ENCODE data around the gene SIDT2.

Gene SIDT2

DNA sequence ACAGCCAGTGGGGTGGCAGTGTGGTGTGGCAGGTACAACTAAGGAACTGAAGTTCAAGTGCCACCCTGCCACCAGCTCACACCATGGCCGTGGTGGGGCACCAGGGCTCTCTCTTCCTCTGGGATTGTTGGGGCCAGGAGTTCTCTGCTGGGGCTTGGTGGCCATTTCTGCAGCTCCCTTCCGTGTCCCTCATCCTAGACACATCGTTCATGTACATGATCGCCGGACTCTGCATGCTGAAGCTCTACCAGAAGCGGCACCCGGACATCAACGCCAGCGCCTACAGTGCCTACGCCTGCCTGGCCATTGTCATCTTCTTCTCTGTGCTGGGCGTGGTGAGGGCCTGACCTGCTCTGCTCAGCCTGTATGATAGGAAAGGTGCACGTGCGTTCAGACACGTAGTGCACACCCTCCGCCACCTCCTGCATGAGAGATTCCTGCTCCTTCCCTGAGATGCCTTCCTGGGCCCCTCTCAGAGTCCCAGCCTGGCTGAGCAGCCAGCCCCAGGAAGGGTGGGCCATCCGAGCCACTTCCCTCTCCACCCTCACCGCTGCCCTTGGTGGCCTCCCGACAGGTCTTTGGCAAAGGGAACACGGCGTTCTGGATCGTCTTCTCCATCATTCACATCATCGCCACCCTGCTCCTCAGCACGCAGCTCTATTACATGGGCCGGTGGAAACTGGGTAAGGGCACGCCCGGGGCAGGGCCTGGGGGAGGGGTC is 13.3 kb downstream of the SIDT2 start:
- peaks cover 88% of the 10 kb centered on the region for H3K36me3 Mint-ChIP-seq
- no peaks in the 10 kb centered on the region for H3K9me3 Mint-ChIP-seq
- no peaks in the 10 kb centered on the region for H3K27me3 Mint-ChIP-seq
- no peak overlapping the region for H3K4me3 Mint-ChIP-seq
- peak overlapping the region; percentile 87 for H3K27ac Mint-ChIP-seq
- peaks cover 52% of the 10 kb centered on the region for H3K4me1 Mint-ChIP-seq
- no peak for ATAC-seq

DNA sequence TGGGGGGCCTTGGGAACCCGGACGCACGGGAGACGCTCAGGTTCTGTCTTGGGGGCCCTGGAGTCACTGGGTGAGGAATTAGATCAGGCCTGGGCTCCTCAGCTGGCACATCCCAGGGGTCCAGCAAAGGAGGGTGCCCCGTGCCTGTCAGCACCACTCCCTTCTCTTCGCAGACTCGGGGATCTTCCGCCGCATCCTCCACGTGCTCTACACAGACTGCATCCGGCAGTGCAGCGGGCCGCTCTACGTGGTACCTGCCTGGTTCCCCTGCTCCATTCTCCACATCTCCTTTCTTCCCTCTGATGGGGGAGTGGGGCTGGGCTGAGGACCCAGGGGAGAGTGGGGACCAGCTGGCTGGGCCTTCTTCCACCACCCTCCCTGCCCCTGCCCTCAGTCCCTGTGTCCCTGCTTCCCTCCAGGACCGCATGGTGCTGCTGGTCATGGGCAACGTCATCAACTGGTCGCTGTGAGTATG is 13.9 kb downstream of the SIDT2 start:
- peaks cover 85% of the 10 kb centered on the region for H3K36me3 Mint-ChIP-seq
- peak overlapping the region; percentile 87 for H3K27ac Mint-ChIP-seq
- ATAC-seq, result no peak
- no peaks in the 10 kb centered on the region for H3K9me3 Mint-ChIP-seq
- no peak overlapping the region for H3K4me3 Mint-ChIP-seq
- peaks cover 48% of the 10 kb centered on the region for H3K4me1 Mint-ChIP-seq
- H3K27me3 Mint-ChIP-seq, result no peaks in the 10 kb centered on the region

DNA sequence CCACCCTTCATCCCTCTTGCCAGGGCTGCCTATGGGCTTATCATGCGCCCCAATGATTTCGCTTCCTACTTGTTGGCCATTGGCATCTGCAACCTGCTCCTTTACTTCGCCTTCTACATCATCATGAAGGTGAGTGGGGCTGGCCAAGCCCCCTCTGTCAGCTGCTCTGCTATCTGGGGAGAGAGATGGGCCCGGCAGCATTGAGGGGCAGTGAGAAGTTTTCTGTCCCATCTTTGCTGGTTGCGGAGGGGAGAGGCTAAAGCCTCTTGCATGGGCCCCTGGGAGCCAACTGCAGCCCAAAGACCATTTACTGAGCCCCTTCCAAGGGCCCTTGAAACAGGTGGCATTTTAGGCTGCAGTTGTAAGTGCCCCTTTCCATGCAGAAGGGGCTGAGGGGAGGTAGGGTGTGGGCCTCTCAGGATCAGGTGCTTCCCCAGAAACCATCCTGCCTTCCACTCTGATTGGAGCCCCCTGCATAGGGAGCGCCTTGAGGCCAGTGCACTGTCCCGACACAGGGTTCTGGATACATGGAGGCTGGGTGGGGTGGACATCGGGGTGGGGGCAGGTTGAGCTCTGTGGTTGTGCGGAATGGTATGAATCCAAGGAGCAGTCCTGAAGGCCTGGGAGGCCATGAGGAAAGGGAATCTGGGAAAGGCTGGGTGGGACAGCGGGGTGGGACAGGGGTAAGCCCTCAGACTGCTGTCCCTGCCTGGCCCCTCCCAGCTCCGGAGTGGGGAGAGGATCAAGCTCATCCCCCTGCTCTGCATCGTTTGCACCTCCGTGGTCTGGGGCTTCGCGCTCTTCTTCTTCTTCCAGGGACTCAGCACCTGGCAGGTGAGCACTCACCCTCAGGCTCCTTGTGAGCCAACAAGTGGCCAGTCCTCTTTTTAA is 14.8 kb downstream of the SIDT2 start:
- Mint-ChIP-seq H3K4me3 (no peak overlapping the region), H3K4me1 (peaks cover 47% of the 10 kb centered on the region), H3K27ac (peak overlapping the region; percentile 87), H3K36me3 (peaks cover 80% of the 10 kb centered on the region), H3K27me3 (no peaks in the 10 kb centered on the region), H3K9me3 (no peaks in the 10 kb centered on the region)
- ATAC-seq, result no peak

DNA sequence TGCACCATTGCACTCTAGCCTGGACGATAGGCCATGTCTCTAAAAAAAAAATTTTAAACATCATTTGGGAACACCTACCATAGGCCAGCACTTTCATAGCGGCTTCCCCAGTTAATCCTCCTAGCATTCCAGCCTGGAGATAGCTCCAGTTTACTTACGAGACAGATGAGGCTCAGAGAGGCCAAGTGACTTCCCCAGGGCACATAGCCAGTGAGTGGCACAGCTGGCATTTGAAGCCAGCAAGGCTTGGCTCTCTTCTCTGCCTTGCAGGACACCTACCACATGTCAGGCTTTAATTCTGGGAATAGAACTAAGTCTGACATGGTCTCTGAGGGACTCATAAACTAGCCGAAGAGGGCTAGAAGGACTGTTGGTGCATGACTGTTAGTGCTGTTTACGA is 15.7 kb downstream of the SIDT2 start:
- Mint-ChIP-seq H3K27ac (peak overlapping the region; percentile 16), H3K36me3 (peaks cover 71% of the 10 kb centered on the region), H3K4me1 (peaks cover 42% of the 10 kb centered on the region), H3K9me3 (no peaks in the 10 kb centered on the region), H3K4me3 (no peak overlapping the region), H3K27me3 (no peaks in the 10 kb centered on the region)
- ATAC-seq, result no peak

DNA sequence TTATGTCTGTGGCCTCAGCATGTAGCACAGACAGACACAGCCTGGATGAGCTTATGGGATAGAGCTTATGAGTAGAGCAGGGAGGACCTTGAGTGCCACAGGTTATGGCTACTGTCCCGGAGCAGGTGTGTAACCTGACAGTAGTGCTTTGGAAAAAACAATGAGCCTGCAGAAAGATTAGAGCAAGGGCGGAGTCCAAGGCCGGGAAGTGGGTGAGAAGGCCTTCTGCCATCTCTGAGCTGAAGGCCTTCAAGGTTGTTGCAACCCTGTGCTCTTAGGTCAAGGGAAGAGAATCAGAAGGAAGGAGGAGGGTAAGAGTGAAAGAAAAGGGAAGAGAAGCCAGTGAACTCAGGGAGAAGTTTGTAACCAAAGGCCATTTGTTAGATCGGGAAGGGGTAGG is 16.7 kb downstream of the SIDT2 start:
- no peaks in the 10 kb centered on the region for H3K9me3 Mint-ChIP-seq
- peaks cover 62% of the 10 kb centered on the region for H3K36me3 Mint-ChIP-seq
- ATAC-seq, result no peak
- H3K27me3 Mint-ChIP-seq, result no peaks in the 10 kb centered on the region
- H3K27ac Mint-ChIP-seq, result peak overlapping the region; percentile 16
- peaks cover 32% of the 10 kb centered on the region for H3K4me1 Mint-ChIP-seq
- H3K4me3 Mint-ChIP-seq, result no peak overlapping the region

DNA sequence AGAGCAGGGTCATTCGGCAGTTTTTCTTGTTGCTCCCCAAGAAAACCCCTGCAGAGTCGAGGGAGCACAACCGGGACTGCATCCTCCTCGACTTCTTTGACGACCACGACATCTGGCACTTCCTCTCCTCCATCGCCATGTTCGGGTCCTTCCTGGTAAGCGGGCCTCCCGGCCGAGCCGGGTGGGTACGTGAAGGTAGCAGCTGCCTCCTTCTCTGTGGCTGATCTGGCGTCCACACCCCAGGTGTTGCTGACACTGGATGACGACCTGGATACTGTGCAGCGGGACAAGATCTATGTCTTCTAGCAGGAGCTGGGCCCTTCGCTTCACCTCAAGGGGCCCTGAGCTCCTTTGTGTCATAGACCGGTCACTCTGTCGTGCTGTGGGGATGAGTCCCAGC is 17.2 kb downstream of the SIDT2 start:
- H3K4me1 Mint-ChIP-seq, result peaks cover 32% of the 10 kb centered on the region
- no peak overlapping the region for H3K4me3 Mint-ChIP-seq
- no peaks in the 10 kb centered on the region for H3K9me3 Mint-ChIP-seq
- H3K36me3 Mint-ChIP-seq, result peaks cover 57% of the 10 kb centered on the region
- H3K27me3 Mint-ChIP-seq, result no peaks in the 10 kb centered on the region
- H3K27ac Mint-ChIP-seq, result peak overlapping the region; percentile 16
- ATAC-seq, result no peak

DNA sequence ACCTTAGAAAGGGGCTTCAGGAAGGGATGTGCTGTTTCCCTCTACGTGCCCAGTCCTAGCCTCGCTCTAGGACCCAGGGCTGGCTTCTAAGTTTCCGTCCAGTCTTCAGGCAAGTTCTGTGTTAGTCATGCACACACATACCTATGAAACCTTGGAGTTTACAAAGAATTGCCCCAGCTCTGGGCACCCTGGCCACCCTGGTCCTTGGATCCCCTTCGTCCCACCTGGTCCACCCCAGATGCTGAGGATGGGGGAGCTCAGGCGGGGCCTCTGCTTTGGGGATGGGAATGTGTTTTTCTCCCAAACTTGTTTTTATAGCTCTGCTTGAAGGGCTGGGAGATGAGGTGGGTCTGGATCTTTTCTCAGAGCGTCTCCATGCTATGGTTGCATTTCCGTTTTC is 18.5 kb downstream of the SIDT2 start:
- Mint-ChIP-seq H3K27me3 (no peaks in the 10 kb centered on the region), H3K4me1 (peaks cover 34% of the 10 kb centered on the region), H3K4me3 (no peak overlapping the region), H3K9me3 (no peaks in the 10 kb centered on the region), H3K27ac (no peak overlapping the region), H3K36me3 (peaks cover 48% of the 10 kb centered on the region)
- ATAC-seq, result no peak

DNA sequence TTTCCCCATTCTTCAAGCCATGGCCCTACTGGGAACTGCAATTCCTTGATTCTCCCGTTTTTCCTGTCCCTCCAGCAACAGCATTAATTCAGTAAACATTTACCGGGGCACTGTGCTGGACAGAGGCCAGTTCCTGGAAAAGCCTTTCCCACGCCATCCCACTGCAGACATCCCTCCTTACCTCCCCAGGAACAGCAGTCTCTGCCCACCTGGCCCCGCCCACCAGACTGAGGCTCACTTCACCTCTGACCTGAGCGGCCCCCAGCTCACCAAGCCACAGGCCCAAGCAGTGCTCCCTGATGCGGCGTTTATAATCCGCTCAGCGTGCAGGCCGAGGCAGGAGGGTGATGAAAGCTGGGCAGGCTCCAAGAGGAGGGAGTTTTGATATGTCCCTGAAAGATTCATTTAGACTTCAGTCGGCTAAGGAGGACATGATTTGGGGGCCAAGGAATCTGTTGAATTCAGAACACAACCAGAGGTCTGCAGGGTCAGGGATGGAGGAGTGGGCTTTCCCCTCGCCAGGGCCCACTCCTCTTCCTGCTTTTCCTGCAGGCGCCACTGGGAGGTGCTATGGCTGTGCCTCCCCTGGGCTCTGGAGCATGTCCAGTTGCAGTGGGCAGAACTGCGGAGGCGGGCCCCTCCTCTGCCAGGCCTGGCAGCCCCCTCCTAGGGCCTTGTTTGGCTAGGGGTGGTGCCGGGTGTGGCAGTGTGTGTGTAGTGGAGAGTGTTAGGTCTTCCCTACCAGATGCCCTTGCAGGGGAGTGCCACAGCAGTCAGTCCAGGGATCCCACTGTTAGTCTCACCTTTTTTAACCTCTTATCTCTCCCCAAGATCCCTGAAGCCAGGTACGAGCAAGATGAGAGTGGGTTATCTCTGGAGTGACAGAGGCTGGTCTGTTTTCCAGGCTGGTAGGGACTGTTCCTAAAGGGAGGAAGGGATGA is 19.2 kb downstream of the SIDT2 start:
- Mint-ChIP-seq H3K4me1 (peaks cover 31% of the 10 kb centered on the region), H3K27me3 (no peaks in the 10 kb centered on the region), H3K4me3 (no peak overlapping the region), H3K9me3 (no peaks in the 10 kb centered on the region), H3K36me3 (peaks cover 42% of the 10 kb centered on the region), H3K27ac (peak overlapping the region; percentile 4)
- no peak for ATAC-seq

DNA sequence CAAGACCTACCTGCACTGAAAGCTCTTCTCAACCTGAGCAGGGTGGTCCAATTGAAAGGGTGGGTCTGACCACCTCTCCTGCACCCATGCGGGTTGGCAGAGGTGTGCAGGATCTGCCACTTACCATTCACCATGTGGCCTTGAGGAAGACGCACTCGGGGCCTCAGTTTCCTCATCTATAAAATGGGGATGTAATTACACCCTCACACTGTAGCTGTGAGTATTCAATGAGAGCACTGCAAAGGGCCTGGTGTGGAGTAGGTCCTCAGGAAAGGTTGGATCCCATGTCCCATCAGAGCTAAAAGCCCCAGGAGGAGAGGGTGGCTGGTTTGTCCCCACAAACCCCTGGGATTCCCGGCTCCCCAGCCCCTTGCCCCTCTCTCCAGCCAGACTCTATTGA is 20.1 kb downstream of the SIDT2 start:
- Mint-ChIP-seq H3K4me3 (no peak overlapping the region), H3K27me3 (no peaks in the 10 kb centered on the region), H3K36me3 (peaks cover 44% of the 10 kb centered on the region)

DNA sequence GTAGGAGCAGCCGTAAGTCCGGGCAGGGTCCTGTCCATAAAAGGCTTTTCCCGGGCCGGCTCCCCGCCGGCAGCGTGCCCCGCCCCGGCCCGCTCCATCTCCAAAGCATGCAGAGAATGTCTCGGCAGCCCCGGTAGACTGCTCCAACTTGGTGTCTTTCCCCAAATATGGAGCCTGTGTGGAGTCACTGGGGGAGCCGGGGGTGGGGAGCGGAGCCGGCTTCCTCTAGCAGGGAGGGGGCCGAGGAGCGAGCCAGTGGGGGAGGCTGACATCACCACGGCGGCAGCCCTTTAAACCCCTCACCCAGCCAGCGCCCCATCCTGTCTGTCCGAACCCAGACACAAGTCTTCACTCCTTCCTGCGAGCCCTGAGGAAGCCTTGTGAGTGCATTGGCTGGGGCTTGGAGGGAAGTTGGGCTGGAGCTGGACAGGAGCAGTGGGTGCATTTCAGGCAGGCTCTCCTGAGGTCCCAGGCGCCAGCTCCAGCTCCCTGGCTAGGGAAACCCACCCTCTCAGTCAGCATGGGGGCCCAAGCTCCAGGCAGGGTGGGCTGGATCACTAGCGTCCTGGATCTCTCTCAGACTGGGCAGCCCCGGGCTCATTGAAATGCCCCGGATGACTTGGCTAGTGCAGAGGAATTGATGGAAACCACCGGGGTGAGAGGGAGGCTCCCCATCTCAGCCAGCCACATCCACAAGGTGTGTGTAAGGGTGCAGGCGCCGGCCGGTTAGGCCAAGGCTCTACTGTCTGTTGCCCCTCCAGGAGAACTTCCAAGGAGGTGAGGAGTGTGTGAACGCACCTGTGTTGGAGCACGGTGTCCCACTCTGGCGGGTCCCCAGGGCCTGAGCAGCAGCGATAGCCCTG is 20.7 kb downstream of the SIDT2 start, which contains the start of gene TAGLN:
TSS of gene TAGLN (plus strand) at position 318 of the 863 bp plus-strand sequence. CDS start 3,644 bp downstream, outside the sequence.
- ATAC-seq, result no peak
- peak within 1 kb of the TSS; percentile 28 for H3K27ac Mint-ChIP-seq
- H3K4me3 Mint-ChIP-seq, result no peak within 1 kb of the TSS
- H3K9me3 Mint-ChIP-seq, result no peaks in the 10 kb centered on the region
- H3K36me3 Mint-ChIP-seq, result peaks cover 49% of the 10 kb centered on the region
- peaks cover 37% of the 10 kb centered on the region for H3K4me1 Mint-ChIP-seq
- no peaks in the 10 kb centered on the region for H3K27me3 Mint-ChIP-seq

More for the DNA sequence above, 20.1 kb downstream of the SIDT2 start:
- no peak overlapping the region for H3K27ac Mint-ChIP-seq
- no peak for ATAC-seq
- no peaks in the 10 kb centered on the region for H3K9me3 Mint-ChIP-seq
- H3K4me1 Mint-ChIP-seq, result peaks cover 37% of the 10 kb centered on the region

DNA sequence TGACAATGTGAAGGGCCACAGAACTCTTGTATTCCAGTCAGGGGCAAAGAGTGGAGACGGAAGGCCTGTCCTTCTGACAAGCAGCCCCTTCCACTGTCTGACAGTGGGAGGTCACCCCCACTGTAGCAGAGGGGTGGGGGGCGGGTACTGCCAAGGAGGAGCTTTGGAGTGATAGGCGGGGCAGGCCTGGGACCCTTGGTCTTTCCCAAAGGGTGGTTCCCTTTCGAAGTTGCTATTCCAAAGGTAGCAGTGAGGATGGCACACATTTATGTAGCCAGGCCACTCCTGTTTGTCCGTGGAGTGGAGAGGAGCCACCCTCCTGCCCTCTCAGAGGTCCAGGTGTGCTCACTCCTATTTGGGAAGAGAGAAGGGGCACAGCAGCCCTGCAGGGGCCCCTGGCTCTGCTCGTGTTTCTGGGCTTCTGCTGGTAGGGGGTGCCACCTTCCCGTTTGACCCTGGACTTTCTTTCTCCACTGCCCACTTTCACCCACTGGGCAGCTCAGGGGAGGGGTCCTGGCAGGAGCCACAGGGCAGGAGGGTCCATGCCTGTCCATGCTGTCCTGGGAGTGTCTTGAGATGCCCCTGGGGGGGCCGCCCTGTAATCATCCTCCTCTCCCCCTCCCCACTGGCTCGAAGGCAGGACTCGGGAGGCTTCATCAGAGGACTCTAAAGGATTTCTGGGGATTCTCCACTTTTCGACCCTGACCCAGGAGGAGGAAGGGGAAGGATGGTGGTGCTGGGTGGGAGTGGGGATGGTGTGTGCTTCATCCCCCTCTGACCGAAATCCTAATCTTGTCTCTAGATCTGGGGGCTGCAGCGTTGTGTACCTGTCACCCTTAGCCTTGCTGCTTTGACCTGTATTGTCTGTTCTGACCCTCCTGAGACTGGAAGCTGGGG is 21.6 kb downstream of the SIDT2 start:
- peaks cover 35% of the 10 kb centered on the region for H3K4me1 Mint-ChIP-seq
- H3K4me3 Mint-ChIP-seq, result no peak overlapping the region
- H3K36me3 Mint-ChIP-seq, result peaks cover 47% of the 10 kb centered on the region
- H3K27me3 Mint-ChIP-seq, result no peaks in the 10 kb centered on the region
- no peak for ATAC-seq
- H3K27ac Mint-ChIP-seq, result peak overlapping the region; percentile 69
- no peaks in the 10 kb centered on the region for H3K9me3 Mint-ChIP-seq

DNA sequence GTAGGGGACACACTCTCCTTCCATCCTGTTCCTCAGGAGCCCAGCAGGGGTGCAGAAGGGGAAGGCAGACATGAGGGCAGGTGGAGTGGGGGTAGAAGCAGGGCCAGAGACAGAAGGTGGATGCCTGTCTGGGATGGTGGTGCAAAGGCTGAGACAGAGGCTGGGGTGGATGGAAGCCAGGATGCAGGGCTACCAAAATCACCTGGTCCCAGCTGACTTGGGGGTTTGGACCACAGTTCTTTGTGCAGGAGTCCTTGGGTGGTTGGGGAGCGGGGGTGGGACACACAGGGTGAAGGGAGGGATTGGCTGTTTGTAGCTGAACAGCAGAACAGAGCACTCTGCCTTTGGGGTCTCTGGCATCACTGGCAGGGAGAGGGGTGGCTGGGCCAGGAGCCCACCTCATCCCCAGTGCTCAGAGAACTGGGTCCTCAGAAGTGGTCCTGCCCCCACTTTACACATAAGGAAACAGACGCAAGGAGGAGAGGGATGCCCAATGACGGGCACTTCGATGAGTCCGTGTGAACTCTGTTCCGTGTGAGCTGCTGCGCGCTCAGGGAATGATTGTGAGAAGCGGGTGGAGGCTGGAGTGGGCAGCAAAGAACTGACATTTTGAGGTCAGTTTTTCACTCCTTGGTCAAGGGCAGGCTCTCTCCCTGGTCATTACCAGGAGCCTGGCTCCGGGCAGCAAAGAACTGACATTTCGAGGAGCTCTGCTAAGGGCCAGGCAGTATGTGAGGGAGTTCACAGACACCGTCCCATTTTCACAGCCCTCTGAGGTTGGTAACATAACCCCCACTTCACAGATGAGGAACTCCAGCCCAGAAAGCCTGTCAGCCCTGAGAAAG is 22.5 kb downstream of the SIDT2 start:
- Mint-ChIP-seq H3K36me3 (peaks cover 45% of the 10 kb centered on the region), H3K4me1 (peaks cover 30% of the 10 kb centered on the region), H3K27ac (peak overlapping the region; percentile 69), H3K27me3 (no peaks in the 10 kb centered on the region), H3K4me3 (no peak overlapping the region), H3K9me3 (no peaks in the 10 kb centered on the region)
- ATAC-seq, result no peak

Data from stimulated activated memory B cell treated with anti-CD40 and anti-IgM and Interleukin-4, amounts not matched to agents 10 μg/mL and 1 μg/mL and 100 μg/mL, for 72 hours (primary cell).